ENCODE measurements around the gene TSPAN4. TPM values are rescaled to one million over a fixed set of nuclear protein-coding genes. Genes with fewer than 3 reads are reported as not detected.

The TSPAN4 gene, protein sequence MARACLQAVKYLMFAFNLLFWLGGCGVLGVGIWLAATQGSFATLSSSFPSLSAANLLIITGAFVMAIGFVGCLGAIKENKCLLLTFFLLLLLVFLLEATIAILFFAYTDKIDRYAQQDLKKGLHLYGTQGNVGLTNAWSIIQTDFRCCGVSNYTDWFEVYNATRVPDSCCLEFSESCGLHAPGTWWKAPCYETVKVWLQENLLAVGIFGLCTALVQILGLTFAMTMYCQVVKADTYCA
- total RNA-seq (2022; extraction: Qiagen RNA extraction) = 137 to 186 TPM (median 171 TPM) in 5 replicates

GRCh38 chr11:842370-843002 lies at the start of gene TSPAN4, which contains the start of gene POLR2L:
Gene TSPAN4, plus strand, starts transcription at chr11:842852. Its CDS starts 7,453 bp downstream, at chr11:850305.
Gene POLR2L, minus strand, starts transcription at chr11:842529. Its CDS starts 21 bp downstream, at chr11:842508.

GRCh38 chr11:798093-798713 lies 44.4 kb upstream of the TSPAN4 start, which contains the start of gene SLC25A22:
Gene SLC25A22, minus strand, starts transcription at chr11:798281. Its CDS starts 3,275 bp downstream, at chr11:795006.

GRCh38 chr11:809287-810039 lies 33.2 kb upstream of the TSPAN4 start, which contains the start of gene RPLP2:
Gene RPLP2, plus strand, starts transcription at chr11:809967. Its CDS starts 268 bp downstream, at chr11:810235.

DNA sequence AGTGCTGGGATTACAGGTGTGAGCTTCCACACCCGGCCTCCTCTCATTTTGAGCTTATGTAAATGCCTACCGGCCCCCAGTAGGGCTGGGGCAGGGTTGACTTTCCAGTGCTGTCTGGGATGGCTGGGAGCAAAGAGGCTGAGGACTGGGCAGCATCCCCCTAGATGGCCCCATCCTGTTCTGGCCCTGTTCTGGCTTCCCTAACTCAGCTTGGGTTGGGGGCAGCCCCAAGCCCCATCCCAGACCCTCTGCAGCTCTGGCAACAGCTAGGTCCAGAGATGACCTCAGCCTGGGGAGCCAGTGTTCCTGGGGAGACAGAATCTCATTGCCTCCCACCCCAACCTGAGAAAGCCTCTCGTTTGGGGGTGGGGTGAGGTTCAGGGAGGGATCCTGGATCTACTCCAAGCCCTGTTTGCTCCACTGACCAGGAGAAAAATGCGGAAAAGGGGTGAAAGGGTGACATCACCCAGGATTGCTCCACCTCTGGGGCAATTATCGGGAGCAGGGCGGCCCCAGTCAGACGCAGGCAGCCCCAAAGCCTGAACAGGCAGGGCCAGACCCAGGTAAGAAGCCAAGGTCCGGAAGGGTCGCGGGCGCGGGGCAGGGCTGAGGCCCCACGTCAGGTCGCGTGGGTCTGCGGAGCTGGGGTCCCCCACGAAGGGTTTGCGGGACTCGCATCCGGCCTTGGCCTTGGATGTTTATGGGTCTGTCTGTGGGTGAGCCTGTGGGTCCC lies 24.1 kb upstream of the TSPAN4 start, which contains the start of gene PNPLA2:
PNPLA2 (plus strand) TSS at position 519 of the 733 bp plus-strand sequence. CDS start 805 bp downstream, outside the sequence.

DNA sequence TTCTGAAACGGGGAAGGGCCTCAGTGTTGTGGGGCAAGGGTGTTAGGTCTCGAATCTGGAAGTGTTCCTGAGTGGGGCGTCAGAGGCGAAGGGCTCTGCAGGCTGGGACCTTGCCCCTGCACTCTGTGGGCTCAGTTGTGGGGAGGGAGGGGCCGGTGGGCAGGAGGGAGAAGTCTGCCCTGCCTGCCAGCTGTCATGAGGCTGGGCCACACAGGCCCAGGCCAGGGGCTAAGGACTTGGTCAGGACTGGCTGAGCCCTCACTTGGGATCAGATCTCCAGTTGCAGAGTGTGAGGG lies 14.8 kb upstream of the TSPAN4 start, which contains the start of gene CRACR2B:
CRACR2B (plus strand) TSS at position 23 of the 296 bp plus-strand sequence. CDS start 689 bp downstream, outside the sequence.

DNA sequence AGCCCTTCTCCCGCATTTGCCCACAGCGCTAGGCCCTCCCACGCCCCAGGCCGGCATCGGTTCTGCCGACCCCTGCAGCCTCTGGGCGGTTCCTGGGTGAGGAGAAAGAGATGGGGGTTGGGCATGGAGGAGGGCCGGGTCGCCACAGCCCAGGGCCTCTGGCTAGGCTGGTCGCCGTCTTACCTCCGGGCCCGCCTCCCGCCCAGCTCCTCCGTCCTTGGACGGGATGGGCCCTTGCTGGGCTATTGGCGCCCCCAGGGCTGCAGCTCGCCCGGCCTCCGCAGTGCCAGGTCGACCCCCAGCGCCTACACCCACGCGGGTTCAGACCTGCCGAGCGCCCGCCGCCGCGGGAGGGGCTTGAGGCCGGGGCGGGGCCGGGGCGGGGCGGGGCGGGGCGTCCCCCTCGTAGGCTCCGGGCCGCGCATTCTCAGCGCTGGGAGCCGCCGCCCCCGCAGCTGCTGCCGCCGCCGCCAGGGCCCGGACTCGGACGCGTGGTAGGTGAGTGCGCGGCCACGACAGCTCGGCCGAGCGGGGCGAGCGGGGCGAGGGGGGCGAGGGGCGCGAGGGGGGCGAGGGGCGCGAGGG lies 10.0 kb upstream of the TSPAN4 start, which contains the start of gene CD151:
CD151 (plus strand) TSS at position 424 of the 585 bp plus-strand sequence. CDS start 3,118 bp downstream, outside the sequence.

DNA sequence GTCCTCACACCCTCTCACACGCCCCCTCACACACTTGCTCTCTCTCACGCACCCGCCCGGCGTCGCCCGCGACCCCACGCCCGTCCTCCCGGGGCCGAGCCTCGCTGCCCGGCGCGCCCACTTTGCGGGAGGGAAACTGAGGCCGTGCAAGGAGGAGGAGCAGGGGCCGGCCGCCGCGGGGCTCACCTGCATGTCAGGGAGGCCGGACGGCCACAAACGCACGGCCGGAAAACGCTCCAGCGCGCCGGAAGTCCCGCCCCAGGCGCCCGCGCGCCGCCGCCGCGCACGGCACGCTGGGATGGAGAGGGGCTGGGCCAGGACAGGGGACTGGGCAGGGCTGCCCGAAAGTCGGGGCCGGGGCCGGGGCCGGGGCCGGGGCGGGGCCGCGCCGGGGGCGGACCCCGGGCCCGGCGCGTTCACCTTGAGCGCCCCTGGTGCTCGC lies 68.0 kb downstream of the TSPAN4 start, which contains the start of gene CHID1:
CHID1 (minus strand) TSS at position 222 of the 442 bp plus-strand sequence. CDS start 5,994 bp downstream, outside the sequence.

Other genes starting within 250 kb of the TSPAN4 start
- gene IRF7, start 226.9 kb upstream of the TSPAN4 start, total RNA-seq (2022; extraction: Qiagen RNA extraction) = 6.6 to 9.0 TPM (median 7.0 TPM) in 5 replicates
- 0.06 to 0.34 TPM (median 0.07 TPM) in 5 replicates for gene CDHR5, start 217.9 kb upstream of the TSPAN4 start, total RNA-seq (2022; extraction: Qiagen RNA extraction)
- gene SCT, start 215.7 kb upstream of the TSPAN4 start, total RNA-seq (2022; extraction: Qiagen RNA extraction) = not detected in 5 replicates
- gene DRD4, start 205.6 kb upstream of the TSPAN4 start, total RNA-seq (2022; extraction: Qiagen RNA extraction) = 0.23 to 0.54 TPM (median 0.36 TPM) in 4 of 5 replicates, not detected in the other
- gene DEAF1, start 147.6 kb upstream of the TSPAN4 start, total RNA-seq (2022; extraction: Qiagen RNA extraction) = 31.2 to 36.9 TPM (median 34.5 TPM) in 5 replicates
- gene TMEM80, start 147.0 kb upstream of the TSPAN4 start, total RNA-seq (2022; extraction: Qiagen RNA extraction) = 7.9 to 10.0 TPM (median 8.4 TPM) in 5 replicates
- 63.5 to 125 TPM (median 102 TPM) in 5 replicates for gene EPS8L2, start 136.6 kb upstream of the TSPAN4 start, total RNA-seq (2022; extraction: Qiagen RNA extraction)
- gene TALDO1, start 95.4 kb upstream of the TSPAN4 start, total RNA-seq (2022; extraction: Qiagen RNA extraction) = 383 to 445 TPM (median 388 TPM) in 5 replicates
- 30.9 to 49.4 TPM (median 44.9 TPM) in 5 replicates for gene GATD1, start 65.4 kb upstream of the TSPAN4 start, total RNA-seq (2022; extraction: Qiagen RNA extraction)
- 1.7 to 3.3 TPM (median 2.3 TPM) in 5 replicates for gene CEND1, start 52.8 kb upstream of the TSPAN4 start, total RNA-seq (2022; extraction: Qiagen RNA extraction)
- 18.6 to 34.0 TPM (median 32.8 TPM) in 5 replicates for gene SLC25A22, start 44.6 kb upstream of the TSPAN4 start, total RNA-seq (2022; extraction: Qiagen RNA extraction)
- gene PIDD1, start 37.6 kb upstream of the TSPAN4 start, total RNA-seq (2022; extraction: Qiagen RNA extraction) = 7.6 to 15.0 TPM (median 12.6 TPM) in 5 replicates
- 1,768 to 2,076 TPM (median 1,880 TPM) in 5 replicates for gene RPLP2, start 32.9 kb upstream of the TSPAN4 start, total RNA-seq (2022; extraction: Qiagen RNA extraction)
- gene PNPLA2, start 23.9 kb upstream of the TSPAN4 start, total RNA-seq (2022; extraction: Qiagen RNA extraction) = 33.5 to 55.0 TPM (median 51.9 TPM) in 5 replicates
- gene CRACR2B, start 14.9 kb upstream of the TSPAN4 start, total RNA-seq (2022; extraction: Qiagen RNA extraction) = 5.0 to 6.6 TPM (median 6.1 TPM) in 5 replicates
- gene CD151, start 9.9 kb upstream of the TSPAN4 start, total RNA-seq (2022; extraction: Qiagen RNA extraction) = 740 to 821 TPM (median 802 TPM) in 5 replicates
- gene POLR2L, start 323 bp upstream of the TSPAN4 start, total RNA-seq (2022; extraction: Qiagen RNA extraction) = 594 to 742 TPM (median 681 TPM) in 5 replicates
- gene CHID1, start 68.0 kb downstream of the TSPAN4 start, total RNA-seq (2022; extraction: Qiagen RNA extraction) = 69.7 to 78.1 TPM (median 73.9 TPM) in 5 replicates
- 28.0 to 43.8 TPM (median 38.8 TPM) in 5 replicates for gene AP2A2, start 83.0 kb downstream of the TSPAN4 start, total RNA-seq (2022; extraction: Qiagen RNA extraction)
- 0.01 to 0.02 TPM in 2 of 5 replicates, not detected in the others for gene MUC6, start 193.9 kb downstream of the TSPAN4 start, total RNA-seq (2022; extraction: Qiagen RNA extraction)
- 0.03 to 0.40 TPM (median 0.13 TPM) in 5 replicates for gene MUC2, start 232.0 kb downstream of the TSPAN4 start, total RNA-seq (2022; extraction: Qiagen RNA extraction)

Measured in A549 treated with dexamethasone at 1 μM for 4 hours (cell line).